Measurements from ENCODE around the gene ASTE1.

- no peak for TF ChIP-seq MYC (IDR thresholded peaks at IDR 0.05; ENCODE audit: low read depth, low read length)
- no peak for TF ChIP-seq CTCF (IDR thresholded peaks at IDR 0.05; ENCODE audit: low read depth, low read length)
- TF ChIP-seq MAX (IDR thresholded peaks at IDR 0.05; ENCODE audit: low read depth, low read length): no peak
- TF ChIP-seq POLR2A (IDR thresholded peaks at IDR 0.05; ENCODE audit: extremely low read depth, insufficient read length): no peak
Observed at GRCh38 chr3:131036986-131037385, 10.4 kb upstream of the ASTE1 start.
